H9 (cell line): Measurements from ENCODE around the gene CCDC157. TPM values are rescaled to one million over a fixed set of nuclear protein-coding genes. Genes with fewer than 3 reads are reported as not detected.

Experiments used
- DNase-seq: peaks from one replicate; pipeline ENCODE4 v3.0.0-alpha.2; 2017
- H2AFZ ChIP-seq: one replicate; pipeline ENCODE4 v1.6.1; 2013; ENCODE audit warnings: mild to moderate bottlenecking, low read length, control low read depth, moderate library complexity
- H2AK5ac ChIP-seq: 2 replicates; pipeline ENCODE4 v1.6.1; 2013; ENCODE audit warnings: low read length, control low read depth, mixed read lengths; ENCODE audit not compliant: insufficient read length
- H2BK120ac ChIP-seq: one replicate; pipeline ENCODE4 v1.6.1; 2013; ENCODE audit warnings: low read depth, mild to moderate bottlenecking, low read length, control low read depth, inconsistent platforms; ENCODE audit not compliant: poor library complexity, severe bottlenecking
- H2BK12ac ChIP-seq: 2 replicates; pipeline ENCODE4 v1.6.1; 2013; ENCODE audit warnings: low read length, control low read depth, mixed read lengths, low read depth; ENCODE audit not compliant: insufficient read length
- H2BK15ac ChIP-seq: 2 replicates; pipeline ENCODE4 v1.6.1; 2013; ENCODE audit warnings: low read depth, low read length, control low read depth
- H2BK20ac ChIP-seq: one replicate; pipeline ENCODE4 v1.6.1; 2013; ENCODE audit warnings: low read depth, mild to moderate bottlenecking, low read length, control low read depth, inconsistent platforms; ENCODE audit not compliant: poor library complexity, severe bottlenecking
- H2BK5ac ChIP-seq: 2 replicates; pipeline ENCODE4 v1.6.1; 2013; ENCODE audit warnings: low read length, control low read depth, mixed read lengths; ENCODE audit not compliant: insufficient read length
- H3K14ac ChIP-seq: 2 replicates; pipeline ENCODE4 v1.6.1; 2013; ENCODE audit warnings: low read length, control low read depth; ENCODE audit not compliant: insufficient read depth
- H3K18ac ChIP-seq: 2 replicates; pipeline ENCODE4 v1.6.1; 2013; ENCODE audit warnings: low read depth, mild to moderate bottlenecking, mixed read lengths, low read length, control low read depth; ENCODE audit not compliant: insufficient read length
- H3K23ac ChIP-seq: 2 replicates; pipeline ENCODE4 v1.6.1; 2013; ENCODE audit warnings: low read length, control low read depth, mixed read lengths, low read depth; ENCODE audit not compliant: insufficient read length
- H3K23me2 ChIP-seq: 2 replicates; pipeline ENCODE4 v1.6.1; 2013; ENCODE audit warnings: low read depth, mild to moderate bottlenecking, mixed read lengths, low read length, control low read depth; ENCODE audit not compliant: insufficient read length, poor library complexity, severe bottlenecking
- H3K27ac ChIP-seq: 2 replicates; pipeline ENCODE4 v1.5.1; 2013; ENCODE audit warnings: low read length, control low read depth, mixed read lengths, low read depth; ENCODE audit not compliant: insufficient read length
- H3K27me3 ChIP-seq: 2 replicates; pipeline ENCODE4 v1.6.1; 2013; ENCODE audit warnings: low read length, control low read depth, inconsistent platforms; ENCODE audit not compliant: insufficient read depth
- H3K4ac ChIP-seq: 2 replicates; pipeline ENCODE4 v1.6.1; 2013; ENCODE audit warnings: low read depth, mild to moderate bottlenecking, control low read depth, inconsistent platforms, low read length, moderate library complexity
- H3K4me1 ChIP-seq: 2 replicates; pipeline ENCODE4 v1.6.1; 2013; ENCODE audit warnings: low read length, control low read depth, inconsistent platforms; ENCODE audit not compliant: insufficient read depth
- H3K4me2 ChIP-seq: 2 replicates; pipeline ENCODE4 v1.6.1; 2013; ENCODE audit warnings: low read length, control low read depth, mixed read lengths; ENCODE audit not compliant: insufficient read length, insufficient read depth
- H3K56ac ChIP-seq: 2 replicates; pipeline ENCODE4 v1.6.1; 2013; ENCODE audit warnings: low read depth, mild to moderate bottlenecking, mixed read lengths, low read length, control low read depth; ENCODE audit not compliant: insufficient read length
- H3K79me1 ChIP-seq: 2 replicates; pipeline ENCODE4 v1.6.1; 2013; ENCODE audit warnings: low read depth, mild to moderate bottlenecking, moderate library complexity, low read length, control low read depth, inconsistent platforms; ENCODE audit not compliant: insufficient read depth, poor library complexity, severe bottlenecking
- H3K79me2 ChIP-seq: 2 replicates; pipeline ENCODE4 v1.6.1; 2013; ENCODE audit warnings: low read length, control low read depth, inconsistent platforms; ENCODE audit not compliant: insufficient read depth
- H3K9ac ChIP-seq: 2 replicates; pipeline ENCODE4 v1.6.1; 2013; ENCODE audit warnings: low read length, control low read depth, mixed read lengths; ENCODE audit not compliant: insufficient read length; ENCODE audit errors: extremely low read depth
- H3K9me3 ChIP-seq: one replicate; pipeline ENCODE4 v1.6.1; 2013; ENCODE audit warnings: low read depth, low read length, inconsistent platforms; ENCODE audit not compliant: control insufficient read depth
- H3T11ph ChIP-seq: one replicate; pipeline ENCODE4 v1.6.1; 2013; ENCODE audit warnings: mild to moderate bottlenecking, low read length, control low read depth, inconsistent platforms
- H4K20me1 ChIP-seq: one replicate; pipeline ENCODE4 v1.6.1; 2013; ENCODE audit not compliant: control insufficient read depth, insufficient read length, insufficient read depth
- H4K5ac ChIP-seq: 2 replicates; pipeline ENCODE4 v1.6.1; 2013; ENCODE audit warnings: low read depth, mild to moderate bottlenecking, mixed read lengths, low read length, control low read depth; ENCODE audit not compliant: insufficient read length
- H4K8ac ChIP-seq: replicated peaks from 2 replicates; pipeline ENCODE4 v1.6.1; 2013; ENCODE audit warnings: low read length, control low read depth, mixed read lengths, low read depth; ENCODE audit not compliant: insufficient read length
- H4K91ac ChIP-seq: 2 replicates; pipeline ENCODE4 v1.6.1; 2013; ENCODE audit warnings: low read depth, mild to moderate bottlenecking, moderate library complexity, mixed read lengths, low read length, control low read depth; ENCODE audit not compliant: insufficient read length
- H3K27ac Mint-ChIP-seq, 3 experiments: 2 replicates in 2 of 3; 3 replicates in 1 of 3; pipeline ENCODE4 v1.8.0; 2020 to 2021; ENCODE audit warnings: mixed read lengths in 3 of 3, mild to moderate bottlenecking in 1 of 3, moderate library complexity in 1 of 3
- H3K27me3 Mint-ChIP-seq: 2 replicates; pipeline ENCODE4 v1.8.0; 2021; ENCODE audit warnings: low read depth, mild to moderate bottlenecking, moderate library complexity, mixed read lengths
- H3K36me3 Mint-ChIP-seq, 3 experiments: 2 replicates in 2 of 3; 3 replicates in 1 of 3; pipeline ENCODE4 v1.8.0; 2020 to 2021; ENCODE audit warnings: low read depth in 3 of 3, mixed read lengths in 3 of 3; ENCODE audit not compliant: insufficient read depth in 1 of 3
- H3K4me1 Mint-ChIP-seq, 2 experiments: 2 replicates each; pipeline ENCODE4 v1.8.0; 2020; ENCODE audit warnings: mixed read lengths in 2 of 2
- H3K4me3 Mint-ChIP-seq, 2 experiments: 2 replicates in 1 of 2; 3 replicates in 1 of 2; pipeline ENCODE4 v1.8.0; 2020 to 2021; ENCODE audit warnings: mild to moderate bottlenecking in 2 of 2, mixed read lengths in 2 of 2, moderate library complexity in 1 of 2
- H3K9me3 Mint-ChIP-seq, 2 experiments: 2 replicates in 1 of 2; 3 replicates in 1 of 2; pipeline ENCODE4 v1.8.0; 2020; ENCODE audit warnings: mild to moderate bottlenecking in 2 of 2, mixed read lengths in 2 of 2, moderate library complexity in 1 of 2
- WGBS: extraction: QIAGEN DNeasy Blood & Tissue Kit; methylation state at CpG from one replicate; pipeline ENCODE4 v1.1.7; 2013; ENCODE audit warnings: missing lambda C conversion rate, low lambda C conversion rate, mixed read lengths; ENCODE audit not compliant: insufficient read length; ENCODE audit errors: extremely low coverage; 5-methylcytosine and 5-hydroxymethylcytosine counted together
- total RNA-seq: library from RNA; stranded (reverse); gene quantifications from 2 replicates; pipeline ENCODE4 v1.2.1, GENCODE V29; 2021
- TF ChIP-seq, protein P1 (sequence below): fragments of 200-600 bp; sonication (generic); conservative IDR thresholded peaks from 3 replicates; pipeline ENCODE4 v1.8.0; 2021; ENCODE audit warnings: antibody characterized with exemption, mild to moderate bottlenecking

Gene CCDC157
- total RNA-seq, 1 experiment from 2014 or later = 4.3 TPM

DNA sequence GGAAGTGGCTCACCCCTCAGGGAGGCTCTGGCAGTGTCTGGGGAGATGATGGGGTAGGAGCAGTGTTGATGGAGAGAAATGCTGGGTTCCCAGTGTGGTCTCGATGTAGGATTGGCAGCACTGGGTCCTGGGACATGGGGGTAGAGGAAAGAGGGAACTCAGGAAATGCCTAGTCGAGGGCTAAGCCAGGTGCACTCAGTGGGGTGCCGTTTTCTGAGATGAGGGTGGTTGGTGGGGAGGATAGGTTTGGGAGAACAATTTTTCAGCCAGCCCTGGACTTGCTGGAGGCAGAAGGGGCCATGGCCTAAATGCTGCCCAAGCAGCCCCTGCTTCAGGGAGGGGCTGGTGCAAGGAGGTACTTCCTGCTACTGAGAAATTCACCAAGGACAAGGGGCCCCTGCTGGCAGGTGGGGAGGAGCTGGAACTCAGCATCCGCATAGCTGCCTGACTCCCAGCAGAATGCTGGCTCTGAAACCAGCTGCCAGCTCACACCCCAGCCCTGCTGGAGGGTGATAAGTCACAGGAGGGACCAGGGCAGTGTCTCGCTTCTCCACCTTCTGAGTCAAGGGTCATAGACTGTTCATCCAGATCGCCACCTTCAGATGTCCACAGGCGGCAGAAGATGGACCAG is 6.0 kb downstream of the CCDC157 start:
- TF ChIP-seq, protein P1, sequence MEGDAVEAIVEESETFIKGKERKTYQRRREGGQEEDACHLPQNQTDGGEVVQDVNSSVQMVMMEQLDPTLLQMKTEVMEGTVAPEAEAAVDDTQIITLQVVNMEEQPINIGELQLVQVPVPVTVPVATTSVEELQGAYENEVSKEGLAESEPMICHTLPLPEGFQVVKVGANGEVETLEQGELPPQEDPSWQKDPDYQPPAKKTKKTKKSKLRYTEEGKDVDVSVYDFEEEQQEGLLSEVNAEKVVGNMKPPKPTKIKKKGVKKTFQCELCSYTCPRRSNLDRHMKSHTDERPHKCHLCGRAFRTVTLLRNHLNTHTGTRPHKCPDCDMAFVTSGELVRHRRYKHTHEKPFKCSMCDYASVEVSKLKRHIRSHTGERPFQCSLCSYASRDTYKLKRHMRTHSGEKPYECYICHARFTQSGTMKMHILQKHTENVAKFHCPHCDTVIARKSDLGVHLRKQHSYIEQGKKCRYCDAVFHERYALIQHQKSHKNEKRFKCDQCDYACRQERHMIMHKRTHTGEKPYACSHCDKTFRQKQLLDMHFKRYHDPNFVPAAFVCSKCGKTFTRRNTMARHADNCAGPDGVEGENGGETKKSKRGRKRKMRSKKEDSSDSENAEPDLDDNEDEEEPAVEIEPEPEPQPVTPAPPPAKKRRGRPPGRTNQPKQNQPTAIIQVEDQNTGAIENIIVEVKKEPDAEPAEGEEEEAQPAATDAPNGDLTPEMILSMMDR = 0 out of 3 replicates have a peak, but pooled peaks have one; percentile 12
- peaks cover 17 to 19% of the 10 kb centered on the region in 2 experiments for H3K4me1 Mint-ChIP-seq

More for the DNA sequence above, 6.0 kb downstream of the CCDC157 start:
- H2AFZ ChIP-seq = no peak overlapping the region
- H3K23me2 ChIP-seq = no peaks in the 10 kb centered on the region
- H4K20me1 ChIP-seq = no peaks in the 10 kb centered on the region
- no peak overlapping the region for H3K56ac ChIP-seq
- H3K18ac ChIP-seq = peak overlapping the region; percentile 21
- Mint-ChIP-seq H3K9me3 (no peaks in the 10 kb centered on the region), H3K27ac (peak overlapping the region; percentile 66 to 87 (median 86); a peak in 6 of 7 replicates), H3K4me3 (peak overlapping the region in 1 of 2 experiments; percentile 64; a peak in 3 of 5 replicates), H3K36me3 (peaks cover 3 to 13% (median 7%) of the 10 kb centered on the region in 3 experiments; a peak in 4 of 7 replicates), H3K27me3 (no peaks in the 10 kb centered on the region)
- no peak overlapping the region for H2BK5ac ChIP-seq
- no peak overlapping the region for H4K8ac ChIP-seq
- H3K9ac ChIP-seq = no peak overlapping the region
- DNase-seq = peak; percentile 84
- H2BK15ac ChIP-seq = no peak overlapping the region
- H4K91ac ChIP-seq = no peak overlapping the region
- H3K4me1 ChIP-seq = peaks cover 4% of the 10 kb centered on the region
- H4K5ac ChIP-seq = no peak overlapping the region
- peak overlapping the region; percentile 2 for H3K4me2 ChIP-seq
- WGBS = no CpG with 5 or more reads among the region's 7 CpGs
- H3T11ph ChIP-seq = no peak overlapping the region
- H2BK20ac ChIP-seq = no peak overlapping the region
- H3K9me3 ChIP-seq = no peaks in the 10 kb centered on the region
- no peaks in the 10 kb centered on the region for H3K79me1 ChIP-seq
- H3K14ac ChIP-seq = no peak overlapping the region
- H3K23ac ChIP-seq = no peak overlapping the region
- no peak overlapping the region for H2AK5ac ChIP-seq
- H2BK120ac ChIP-seq = no peak overlapping the region
- H3K79me2 ChIP-seq = no peaks in the 10 kb centered on the region
- H3K4ac ChIP-seq = no peak overlapping the region
- H3K27me3 ChIP-seq = no peaks in the 10 kb centered on the region
- no peak overlapping the region for H3K27ac ChIP-seq
- H2BK12ac ChIP-seq = no peak overlapping the region
